Esophagus squamous epithelium (tissue), 5 donors: Measurements from ENCODE around the gene ITGA2B. TPM values are rescaled to one million over a fixed set of nuclear protein-coding genes. Genes with fewer than 3 reads are reported as not detected.

Source experiments
- DNase-seq: peaks from one replicate; lab custom pipeline; 2025; lab: John Stamatoyannopoulos, UW
- H3K27ac ChIP-seq, 4 donors: fragments of 200-600 bp; sonication (generic); one replicate each; pipeline ENCODE4 v1.5.1; 2016 to 2019; ENCODE audit warnings: mild to moderate bottlenecking in 1 of 4
- H3K27me3 ChIP-seq, 4 donors: fragments of 200-600 bp; sonication (generic); 1 replicate in 3 of 4; 2 replicates in 1 of 4; pipeline versions ENCODE4 v1.5.1 to v1.6.0; 2017 to 2021; ENCODE audit warnings: antibody characterized with exemption in 1 of 4
- H3K36me3 ChIP-seq, 3 donors: fragments of 200-600 bp; sonication (generic); one replicate each; pipeline ENCODE4 v1.5.1; 2016 to 2019
- H3K4me1 ChIP-seq, 3 donors: fragments of 200-600 bp; sonication (generic); one replicate each; pipeline ENCODE4 v1.5.1; 2017 to 2019
- H3K4me3 ChIP-seq, 4 donors: fragments of 200-600 bp; sonication (generic); 1 replicate in 3 of 4; 2 replicates in 1 of 4; pipeline ENCODE4 v1.5.1; 2016 to 2019; ENCODE audit warnings: mild to moderate bottlenecking in 2 of 4, moderate library complexity in 1 of 4
- H3K9me3 ChIP-seq, 3 donors: fragments of 200-600 bp; sonication (generic); one replicate each; pipeline ENCODE4 v1.5.1; 2016 to 2019
- CTCF ChIP-seq, 6 experiments: fragments of 450-650 bp in 4 of 6; fragments of 200-600 bp in 2 of 6; sonication (generic) in 2 of 6; IDR thresholded peaks; one replicate each; pipeline ENCODE4 v1.5.1; 2016 to 2019; ENCODE audit warnings: antibody characterized with exemption in 6 of 6, mild to moderate bottlenecking in 4 of 6, moderate library complexity in 4 of 6
- POLR2A ChIP-seq, 4 donors: fragments of 450-650 bp; IDR thresholded peaks; one replicate each; pipeline ENCODE4 v1.6.1; 2017; ENCODE audit warnings: antibody characterized with exemption in 4 of 4, mild to moderate bottlenecking in 4 of 4, moderate library complexity in 3 of 4
- WGBS, 2 donors: methylation state at CpG; one replicate each; pipeline ENCODE4 v1.1.5; 2018; 5-methylcytosine and 5-hydroxymethylcytosine counted together
- intact Hi-C: fragments of 100-400 bp; cut with DNase I; formaldehyde crosslinking; loops from one replicate; pipeline ENCODE4 v1.15.0; 2022
- total RNA-seq, 4 donors: library from RNA; depleted of rRNA; stranded (reverse); fragments of >200 nt; gene quantifications; one replicate each; pipeline ENCODE4 v1.1.0, GENCODE V29; 2016
- donor health status: DM: yes; HTN: yes; CAD: no.

Gene ITGA2B
- total RNA-seq, 4 donors from 2014 or later: 0.26 to 0.76 (median 0.70) TPM; not detected in 1

GRCh38 chr17:44378171-44378705 is 11.2 kb downstream of the ITGA2B start:
- no peak overlapping the region for H3K27ac ChIP-seq
- no peaks in the 10 kb centered on the region for H3K27me3 ChIP-seq
- TF ChIP-seq CTCF (IDR thresholded peaks at IDR 0.05) (no peak), POLR2A (IDR thresholded peaks at IDR 0.05) (no peak)
- intact Hi-C loops: no loop called here
- H3K4me3 ChIP-seq: no peak overlapping the region
- no peaks in the 10 kb centered on the region for H3K36me3 ChIP-seq
- DNase-seq: no peak
- H3K9me3 ChIP-seq: no peaks in the 10 kb centered on the region
- 74 to 86% methylated on average over 11 to 14 of the region's 14 CpGs for WGBS, 2 donors
- H3K4me1 ChIP-seq: peaks cover 4 to 33% (median 9%) of the 10 kb centered on the region in 3 donors

- H3K27ac ChIP-seq: no peak overlapping the region
- peaks cover 4 to 33% (median 9%) of the 10 kb centered on the region in 3 donors for H3K4me1 ChIP-seq
- no peaks in the 10 kb centered on the region for H3K36me3 ChIP-seq
- no peak for DNase-seq
- H3K4me3 ChIP-seq: no peak overlapping the region
- 86 to 89% methylated on average over 4 to 6 of the region's 12 CpGs for WGBS, 2 donors
- no peak for TF ChIP-seq CTCF (IDR thresholded peaks at IDR 0.05)
- TF ChIP-seq POLR2A (IDR thresholded peaks at IDR 0.05): no peak
- intact Hi-C loops: no loop called here
- H3K9me3 ChIP-seq: no peaks in the 10 kb centered on the region
- H3K27me3 ChIP-seq: peaks cover 0 to 5% (median 0%) of the 10 kb centered on the region in 4 donors
Observed at GRCh38 chr17:44376779-44377178, 12.7 kb downstream of the ITGA2B start.

- Histone ChIP-seq H3K9me3 (no peaks in the 10 kb centered on the region), H3K4me3 (no peak overlapping the region), H3K36me3 (no peaks in the 10 kb centered on the region), H3K4me1 (peaks cover 4 to 33% (median 9%) of the 10 kb centered on the region in 3 donors), H3K27ac (no peak overlapping the region), H3K27me3 (peaks cover 0 to 10% (median 0%) of the 10 kb centered on the region in 4 donors)
- DNase-seq: no peak
- TF ChIP-seq CTCF (IDR thresholded peaks at IDR 0.05): peak in 2 of 6 experiments; percentile 23 to 49
- TF ChIP-seq POLR2A (IDR thresholded peaks at IDR 0.05): no peak
- 19 to 27% methylated on average over 3 to 5 of the region's 5 CpGs for WGBS, 2 donors
- intact Hi-C loops: no loop called here
Observed at GRCh38 chr17:44376124-44376523, 13.3 kb downstream of the ITGA2B start.

GRCh38 chr17:44375196-44376017 is 14.0 kb downstream of the ITGA2B start:
- Histone ChIP-seq H3K9me3 (no peaks in the 10 kb centered on the region), H3K4me3 (peak overlapping the region in 1 of 4 donors; percentile 26), H3K27ac (no peak overlapping the region), H3K36me3 (no peaks in the 10 kb centered on the region), H3K4me1 (peaks cover 4 to 33% (median 9%) of the 10 kb centered on the region in 3 donors), H3K27me3 (peaks cover 0 to 18% (median 0%) of the 10 kb centered on the region in 4 donors)
- intact Hi-C loops: no loop called here
- TF ChIP-seq CTCF (IDR thresholded peaks at IDR 0.05) (no peak), POLR2A (IDR thresholded peaks at IDR 0.05) (no peak)
- WGBS, 2 donors: 30 to 50% methylated on average over 2 to 15 of the region's 22 CpGs
- DNase-seq: no peak
